Esophagus squamous epithelium (tissue), 5 donors: Measurements from ENCODE around the gene PRDM11. TPM values are rescaled to one million over a fixed set of nuclear protein-coding genes. Genes with fewer than 3 reads are reported as not detected.

Source experiments
- DNase-seq: peaks from one replicate; lab custom pipeline; 2025; lab: John Stamatoyannopoulos, UW
- H3K27ac ChIP-seq, 4 donors: fragments of 200-600 bp; sonication (generic); one replicate each; pipeline ENCODE4 v1.5.1; 2016 to 2019; ENCODE audit warnings: mild to moderate bottlenecking in 1 of 4
- H3K27me3 ChIP-seq, 4 donors: fragments of 200-600 bp; sonication (generic); 1 replicate in 3 of 4; 2 replicates in 1 of 4; pipeline versions ENCODE4 v1.5.1 to v1.6.0; 2017 to 2021; ENCODE audit warnings: antibody characterized with exemption in 1 of 4
- H3K36me3 ChIP-seq, 3 donors: fragments of 200-600 bp; sonication (generic); one replicate each; pipeline ENCODE4 v1.5.1; 2016 to 2019
- H3K4me1 ChIP-seq, 3 donors: fragments of 200-600 bp; sonication (generic); one replicate each; pipeline ENCODE4 v1.5.1; 2017 to 2019
- H3K4me3 ChIP-seq, 4 donors: fragments of 200-600 bp; sonication (generic); 1 replicate in 3 of 4; 2 replicates in 1 of 4; pipeline ENCODE4 v1.5.1; 2016 to 2019; ENCODE audit warnings: mild to moderate bottlenecking in 2 of 4, moderate library complexity in 1 of 4
- H3K9me3 ChIP-seq, 3 donors: fragments of 200-600 bp; sonication (generic); one replicate each; pipeline ENCODE4 v1.5.1; 2016 to 2019
- POLR2A ChIP-seq, 4 donors: fragments of 450-650 bp; IDR thresholded peaks; one replicate each; pipeline ENCODE4 v1.6.1; 2017; ENCODE audit warnings: antibody characterized with exemption in 4 of 4, mild to moderate bottlenecking in 4 of 4, moderate library complexity in 3 of 4
- WGBS, 2 donors: methylation state at CpG; one replicate each; pipeline ENCODE4 v1.1.5; 2018; 5-methylcytosine and 5-hydroxymethylcytosine counted together
- intact Hi-C: fragments of 100-400 bp; cut with DNase I; formaldehyde crosslinking; loops from one replicate; pipeline ENCODE4 v1.15.0; 2022
- total RNA-seq, 4 donors: library from RNA; depleted of rRNA; stranded (reverse); fragments of >200 nt; gene quantifications; one replicate each; pipeline ENCODE4 v1.1.0, GENCODE V29; 2016
- TF ChIP-seq, protein P1 (sequence below), 6 experiments: fragments of 450-650 bp in 4 of 6; fragments of 200-600 bp in 2 of 6; sonication (generic) in 2 of 6; IDR thresholded peaks; one replicate each; pipeline ENCODE4 v1.5.1; 2016 to 2019; ENCODE audit warnings: antibody characterized with exemption in 6 of 6, mild to moderate bottlenecking in 4 of 6, moderate library complexity in 4 of 6
- donor health status: DM: yes; HTN: yes; CAD: no.

PRDM11 gene
- total RNA-seq, 4 donors from 2014 or later = 3.9 to 13.9 (median 5.1) TPM

DNA sequence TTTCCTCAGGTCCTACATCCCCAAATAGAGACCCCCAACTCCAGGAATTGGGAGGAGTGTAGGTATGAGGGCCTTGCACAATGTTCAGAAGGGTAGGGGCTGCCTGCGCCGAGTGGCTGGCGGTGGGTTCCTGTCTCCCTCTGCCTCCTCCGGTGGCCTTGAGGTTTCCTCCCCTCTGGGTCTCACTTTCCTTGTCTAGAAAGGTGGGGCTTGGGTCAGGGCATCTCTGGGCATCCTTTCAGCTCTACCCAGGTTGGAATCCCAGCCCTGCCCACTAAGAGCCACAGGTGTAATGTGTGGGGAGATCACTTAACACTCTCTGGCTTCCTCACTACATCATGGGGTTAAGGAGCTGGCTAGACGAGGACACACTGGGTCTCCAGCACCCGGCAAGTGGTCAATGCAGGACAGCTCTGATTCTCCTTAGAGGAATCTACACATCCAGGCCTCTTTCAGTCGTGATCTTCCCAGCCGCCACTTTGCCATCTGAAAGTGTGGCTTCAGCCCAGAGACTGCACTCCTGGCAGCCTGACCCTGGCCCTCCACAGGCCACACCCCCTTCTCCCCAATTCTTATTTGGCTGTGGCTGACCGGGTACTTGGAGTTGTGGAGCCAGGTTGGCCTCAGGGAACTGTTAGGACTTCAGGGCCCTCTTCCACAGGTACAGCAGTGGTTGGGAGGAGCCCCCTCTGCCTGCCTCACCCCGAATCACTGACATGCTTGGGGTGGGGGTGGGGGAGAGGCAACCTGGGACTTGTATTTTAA lies 22.1 kb downstream of the PRDM11 start:
- no peak for TF ChIP-seq POLR2A (IDR thresholded peaks at IDR 0.05)
- TF ChIP-seq, protein P1, sequence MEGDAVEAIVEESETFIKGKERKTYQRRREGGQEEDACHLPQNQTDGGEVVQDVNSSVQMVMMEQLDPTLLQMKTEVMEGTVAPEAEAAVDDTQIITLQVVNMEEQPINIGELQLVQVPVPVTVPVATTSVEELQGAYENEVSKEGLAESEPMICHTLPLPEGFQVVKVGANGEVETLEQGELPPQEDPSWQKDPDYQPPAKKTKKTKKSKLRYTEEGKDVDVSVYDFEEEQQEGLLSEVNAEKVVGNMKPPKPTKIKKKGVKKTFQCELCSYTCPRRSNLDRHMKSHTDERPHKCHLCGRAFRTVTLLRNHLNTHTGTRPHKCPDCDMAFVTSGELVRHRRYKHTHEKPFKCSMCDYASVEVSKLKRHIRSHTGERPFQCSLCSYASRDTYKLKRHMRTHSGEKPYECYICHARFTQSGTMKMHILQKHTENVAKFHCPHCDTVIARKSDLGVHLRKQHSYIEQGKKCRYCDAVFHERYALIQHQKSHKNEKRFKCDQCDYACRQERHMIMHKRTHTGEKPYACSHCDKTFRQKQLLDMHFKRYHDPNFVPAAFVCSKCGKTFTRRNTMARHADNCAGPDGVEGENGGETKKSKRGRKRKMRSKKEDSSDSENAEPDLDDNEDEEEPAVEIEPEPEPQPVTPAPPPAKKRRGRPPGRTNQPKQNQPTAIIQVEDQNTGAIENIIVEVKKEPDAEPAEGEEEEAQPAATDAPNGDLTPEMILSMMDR (IDR thresholded peaks at IDR 0.05) = no peak
- Histone ChIP-seq H3K4me3 (no peak overlapping the region), H3K27ac (no peak overlapping the region), H3K4me1 (peaks cover 0 to 52% (median 0%) of the 10 kb centered on the region in 3 donors), H3K36me3 (no peaks in the 10 kb centered on the region), H3K27me3 (no peaks in the 10 kb centered on the region), H3K9me3 (no peaks in the 10 kb centered on the region)
- no peak for DNase-seq
- intact Hi-C loops = no loop called here
- WGBS, 2 donors = 66 to 79% methylated on average over 6 to 9 of the region's 10 CpGs

DNA sequence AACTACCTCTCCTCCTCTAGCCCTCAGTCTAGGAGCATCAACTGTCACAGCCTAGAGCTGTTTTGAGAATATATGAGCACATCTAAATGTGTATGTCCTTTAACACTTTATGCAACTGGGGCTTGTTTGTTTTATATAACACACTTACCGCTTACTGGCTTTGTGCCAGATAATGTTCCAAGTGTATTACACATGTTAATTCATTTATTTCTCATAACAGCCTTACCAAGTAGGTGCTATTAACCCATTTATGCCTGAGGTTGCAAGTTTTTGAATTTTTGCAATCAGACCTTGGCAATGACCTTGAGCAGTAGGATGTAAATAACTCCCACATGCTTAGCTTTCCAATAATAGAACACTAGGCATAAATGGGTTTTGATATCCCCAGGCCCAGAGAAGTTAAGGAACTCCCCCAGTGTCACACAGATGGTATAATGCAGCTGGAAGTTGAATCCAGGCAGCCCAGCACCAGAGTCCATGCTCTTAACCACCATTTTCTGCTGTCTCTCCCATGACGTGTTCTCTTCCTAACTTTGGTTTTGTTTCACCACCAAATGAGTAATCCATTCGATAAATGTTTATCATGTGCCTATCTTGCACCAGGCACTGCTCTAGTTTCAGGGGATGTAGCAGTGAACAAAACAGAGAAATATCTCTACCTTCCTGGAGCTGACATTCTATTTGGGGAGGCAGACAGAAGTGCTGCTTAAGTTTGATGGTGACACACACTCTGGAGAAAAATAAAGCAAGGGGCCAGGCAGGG lies 23.1 kb downstream of the PRDM11 start:
- no peak overlapping the region for H3K27ac ChIP-seq
- no peak for DNase-seq
- peaks cover 0 to 43% (median 0%) of the 10 kb centered on the region in 3 donors for H3K4me1 ChIP-seq
- H3K4me3 ChIP-seq = no peak overlapping the region
- no peaks in the 10 kb centered on the region for H3K36me3 ChIP-seq
- WGBS, 2 donors = 42 to 45% methylated on average over 3 of the region's 3 CpGs
- intact Hi-C loops = no loop called here
- no peak for TF ChIP-seq POLR2A (IDR thresholded peaks at IDR 0.05)
- TF ChIP-seq, protein P1 (IDR thresholded peaks at IDR 0.05) = no peak
- no peaks in the 10 kb centered on the region for H3K27me3 ChIP-seq
- no peaks in the 10 kb centered on the region for H3K9me3 ChIP-seq

DNA sequence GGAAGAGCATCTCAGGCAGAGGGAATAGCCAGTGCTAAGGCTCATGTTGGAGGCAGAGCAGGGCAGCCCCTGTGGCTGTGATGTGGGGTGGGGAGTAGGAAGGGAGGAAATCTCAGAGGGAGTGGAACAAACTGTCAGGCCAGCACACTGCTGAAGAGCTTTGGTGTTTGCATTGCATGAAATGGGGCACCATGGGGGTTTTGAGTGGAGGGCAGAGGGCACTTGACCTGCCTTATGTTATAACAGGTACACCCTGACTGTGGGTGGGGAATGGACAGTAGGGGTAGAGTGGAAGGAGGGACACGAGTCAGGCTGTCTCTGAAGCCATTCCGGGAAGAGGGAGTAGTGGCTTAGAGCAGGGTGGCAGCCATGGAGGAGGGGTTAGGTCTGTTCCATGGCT lies 24.0 kb downstream of the PRDM11 start:
- peaks cover 0 to 34% (median 0%) of the 10 kb centered on the region in 3 donors for H3K4me1 ChIP-seq
- H3K27me3 ChIP-seq = no peaks in the 10 kb centered on the region
- no peak overlapping the region for H3K4me3 ChIP-seq
- DNase-seq = no peak
- intact Hi-C loops = no loop called here
- no peak overlapping the region for H3K27ac ChIP-seq
- H3K36me3 ChIP-seq = no peaks in the 10 kb centered on the region
- 75 to 84% methylated on average over 2 of the region's 2 CpGs for WGBS, 2 donors
- no peaks in the 10 kb centered on the region for H3K9me3 ChIP-seq
- TF ChIP-seq POLR2A (IDR thresholded peaks at IDR 0.05) = no peak
- TF ChIP-seq, protein P1 (IDR thresholded peaks at IDR 0.05) = no peak

DNA sequence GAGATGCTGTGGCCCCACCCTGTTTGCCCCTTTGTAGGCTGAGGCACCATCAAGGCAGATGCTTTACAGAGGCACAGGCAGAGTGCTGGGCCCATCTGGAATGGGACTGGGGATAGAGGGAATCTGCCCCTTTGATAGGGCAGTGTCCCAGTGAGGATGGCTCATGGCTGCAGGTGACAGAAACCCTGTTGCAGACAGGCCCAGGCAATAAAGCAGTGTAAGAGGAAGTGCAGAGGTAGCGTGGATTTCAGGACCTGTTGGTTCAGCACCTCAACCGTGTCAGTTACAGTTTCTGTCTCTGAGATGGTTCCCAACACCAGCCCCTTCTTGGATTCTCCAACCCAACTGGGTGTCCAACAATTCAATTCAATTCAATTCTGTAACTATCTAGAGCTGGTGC lies 25.1 kb downstream of the PRDM11 start:
- 46 to 65% methylated on average over 2 of the region's 2 CpGs for WGBS, 2 donors
- no peaks in the 10 kb centered on the region for H3K9me3 ChIP-seq
- H3K27ac ChIP-seq = no peak overlapping the region
- peaks cover 0 to 34% (median 0%) of the 10 kb centered on the region in 3 donors for H3K4me1 ChIP-seq
- no peaks in the 10 kb centered on the region for H3K27me3 ChIP-seq
- no peak for DNase-seq
- TF ChIP-seq POLR2A (IDR thresholded peaks at IDR 0.05) = no peak
- TF ChIP-seq, protein P1 (IDR thresholded peaks at IDR 0.05) = no peak
- H3K36me3 ChIP-seq = no peaks in the 10 kb centered on the region
- H3K4me3 ChIP-seq = no peak overlapping the region
- intact Hi-C loops = no loop called here

DNA sequence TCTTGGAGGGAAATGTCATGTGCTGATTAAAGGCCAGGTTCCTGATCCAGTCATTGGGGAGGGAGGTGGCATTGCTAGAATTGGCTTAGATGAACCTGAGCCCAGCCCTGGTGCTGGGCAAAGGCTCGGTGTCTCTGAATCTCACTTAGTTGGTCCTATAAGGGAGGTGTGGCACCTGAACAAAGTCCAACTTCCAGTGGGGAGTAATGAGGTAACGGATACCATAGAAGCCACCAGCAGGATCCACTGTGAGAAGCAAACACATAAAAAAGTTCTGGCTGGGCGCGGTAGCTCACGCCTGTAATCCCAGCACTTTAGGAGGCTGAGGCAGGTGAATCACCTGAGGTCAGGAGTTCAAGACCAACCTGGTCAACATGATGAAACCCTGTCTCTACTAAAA lies 26.6 kb downstream of the PRDM11 start:
- TF ChIP-seq, protein P1 (IDR thresholded peaks at IDR 0.05) = no peak
- no peak for TF ChIP-seq POLR2A (IDR thresholded peaks at IDR 0.05)
- WGBS, 2 donors = 70% methylated on average over 3 of the region's 5 CpGs; no CpG with 5 or more reads in 1 of the 2 donors
- Histone ChIP-seq H3K9me3 (no peaks in the 10 kb centered on the region), H3K36me3 (no peaks in the 10 kb centered on the region), H3K27me3 (no peaks in the 10 kb centered on the region), H3K4me1 (peaks cover 0 to 38% (median 0%) of the 10 kb centered on the region in 3 donors), H3K27ac (no peak overlapping the region), H3K4me3 (no peak overlapping the region)
- intact Hi-C loops = no loop called here
- no peak for DNase-seq
